ENCODE results near the gene DIS3L2. TPM values are rescaled to one million over a fixed set of nuclear protein-coding genes. Genes with fewer than 3 reads are reported as not detected.
A peak's percentile ranks its signal among the peaks of the same experiment; 100 is the strongest.

DIS3L2 gene
- total RNA-seq, 2 experiments from 2014 or later, result 20.2 to 20.6 TPM

GRCh38 chr2:232043966-232044365 lies 82.5 kb downstream of the DIS3L2 start:
- no peak overlapping the region for H3K4me2 ChIP-seq (ENCODE audit: low read length)
- DNase-seq (ENCODE audit: low spot score), result no peak
- TF ChIP-seq CTCF (conservative IDR thresholded peaks at IDR 0.05; ENCODE audit: low read length), result no peak
- intact Hi-C loops (cut with micrococcal nuclease; ENCODE audit: unreplicated experiment), result no loop called here
- BruUV-seq (replicated peaks), result no TSS peak
- no peak overlapping the region for H3K4me3 ChIP-seq (ENCODE audit: low read depth, low read length, poor library complexity, severe bottlenecking)
- CTCF ChIA-PET (ENCODE audit: unreplicated experiment), result no interaction called here
- no peaks in the 10 kb centered on the region for H3K36me3 ChIP-seq (ENCODE audit: insufficient read depth, low read length)
- no peak overlapping the region for H2AFZ ChIP-seq (ENCODE audit: low read length)
- H4K20me1 ChIP-seq (ENCODE audit: insufficient read depth, low read length), result no peaks in the 10 kb centered on the region
- H3K9me3 ChIP-seq (ENCODE audit: low read length), result no peaks in the 10 kb centered on the region
- POLR2A ChIA-PET, result interaction anchor here (1.1 to 1.3 kb wide), 2 partner anchors 16 to 18 kb away, joined by 3 to 6 read pairs; no protein-coding TSS in a partner anchor
- no peak overlapping the region for H3K27ac ChIP-seq (ENCODE audit: low read depth, low read length, poor library complexity, severe bottlenecking)
- no peaks in the 10 kb centered on the region for H3K9me2 ChIP-seq (ENCODE audit: insufficient read depth, low read length)
- no peaks in the 10 kb centered on the region for H3K79me2 ChIP-seq (ENCODE audit: insufficient read depth, low read depth, low read length)
- H3K4me1 ChIP-seq (ENCODE audit: insufficient read depth, low read length, poor library complexity, severe bottlenecking), result no peaks in the 10 kb centered on the region

- Histone ChIP-seq H3K4me1 (ENCODE audit: insufficient read depth, low read length, poor library complexity, severe bottlenecking) (peaks cover 9% of the 10 kb centered on the region), H3K27ac (ENCODE audit: low read depth, low read length, poor library complexity, severe bottlenecking) (no peak overlapping the region), H3K9me3 (ENCODE audit: low read length) (no peaks in the 10 kb centered on the region), H3K4me2 (ENCODE audit: low read length) (no peak overlapping the region), H2AFZ (ENCODE audit: low read length) (no peak overlapping the region), H3K9me2 (ENCODE audit: insufficient read depth, low read length) (no peaks in the 10 kb centered on the region), H3K4me3 (ENCODE audit: low read depth, low read length, poor library complexity, severe bottlenecking) (no peak overlapping the region), H4K20me1 (ENCODE audit: insufficient read depth, low read length) (no peaks in the 10 kb centered on the region), H3K79me2 (ENCODE audit: insufficient read depth, low read depth, low read length) (no peaks in the 10 kb centered on the region), H3K36me3 (ENCODE audit: insufficient read depth, low read length) (no peaks in the 10 kb centered on the region)
- CTCF ChIA-PET (ENCODE audit: unreplicated experiment), result no interaction called here
- no TSS peak for BruUV-seq (replicated peaks)
- TF ChIP-seq CTCF (conservative IDR thresholded peaks at IDR 0.05; ENCODE audit: low read length) (no peak), EZH2phosphoT487 (IDR thresholded peaks at IDR 0.05; ENCODE audit: borderline replicate concordance, low read depth, low read length) (no peak)
- POLR2A ChIA-PET, result interaction anchor here (0.7 to 1.0 kb wide), 2 partner anchors 54 to 76 kb away, joined by 3 read pairs; no protein-coding TSS in a partner anchor
- intact Hi-C loops (cut with micrococcal nuclease; ENCODE audit: unreplicated experiment), result no loop called here
- DNase-seq (ENCODE audit: low spot score), result no peak
Observed at GRCh38 chr2:232049350-232049749, 87.8 kb downstream of the DIS3L2 start.

- Histone ChIP-seq H3K4me1 (ENCODE audit: insufficient read depth, low read length, poor library complexity, severe bottlenecking) (peaks cover 9% of the 10 kb centered on the region), H3K4me3 (ENCODE audit: low read depth, low read length, poor library complexity, severe bottlenecking) (no peak overlapping the region), H4K20me1 (ENCODE audit: insufficient read depth, low read length) (no peaks in the 10 kb centered on the region), H3K4me2 (ENCODE audit: low read length) (no peak overlapping the region), H3K36me3 (ENCODE audit: insufficient read depth, low read length) (no peaks in the 10 kb centered on the region), H2AFZ (ENCODE audit: low read length) (no peak overlapping the region), H3K9me3 (ENCODE audit: low read length) (no peaks in the 10 kb centered on the region), H3K27ac (ENCODE audit: low read depth, low read length, poor library complexity, severe bottlenecking) (no peak overlapping the region), H3K79me2 (ENCODE audit: insufficient read depth, low read depth, low read length) (no peaks in the 10 kb centered on the region), H3K9me2 (ENCODE audit: insufficient read depth, low read length) (no peaks in the 10 kb centered on the region)
- no TSS peak for BruUV-seq (replicated peaks)
- POLR2A ChIA-PET, result no interaction called here
- peak; percentile 16 for DNase-seq (ENCODE audit: low spot score)
- intact Hi-C loops (cut with micrococcal nuclease; ENCODE audit: unreplicated experiment), result no loop called here
- CTCF ChIA-PET (ENCODE audit: unreplicated experiment), result no interaction called here
- no peak for TF ChIP-seq CTCF (conservative IDR thresholded peaks at IDR 0.05; ENCODE audit: low read length)
Observed at GRCh38 chr2:232052591-232052990, 91.1 kb downstream of the DIS3L2 start.

All from OCI-LY7 (cell line).